NCI-H345 (cell line): ENCODE measurements around the gene ASZ1.
A peak's percentile ranks its signal among the peaks of the same experiment; 100 is the strongest.
"Not testable (repeated sequence)": the region's sequence is repeated elsewhere in the genome, so short reads cannot be mapped to it uniquely, and the experiment has no call there.

Experiments used
- DNase-seq: peaks from one replicate; lab custom pipeline; 2025; lab: John Stamatoyannopoulos, UW

Gene ASZ1

GRCh38 chr7:117427258-117427701 lies at the start of gene ASZ1:
ASZ1 (minus strand) TSS chr7:117427493; CDS start chr7:117427460, 33 bp downstream.
- no peak for DNase-seq

GRCh38 chr7:117476557-117477215 lies 49.4 kb upstream of the ASZ1 start:
- no peak for DNase-seq

- no peak for DNase-seq
Measured at GRCh38 chr7:117472335-117472734, 45.0 kb upstream of the ASZ1 start.

- peak; percentile 59 for DNase-seq
Measured at GRCh38 chr7:117470777-117471176, 43.5 kb upstream of the ASZ1 start.

- DNase-seq, result no peak
Measured at GRCh38 chr7:117468174-117468573, 40.9 kb upstream of the ASZ1 start.

GRCh38 chr7:117460815-117461214 lies 33.5 kb upstream of the ASZ1 start:
- DNase-seq, result not testable (repeated sequence)

GRCh38 chr7:117459735-117460134 lies 32.4 kb upstream of the ASZ1 start:
- DNase-seq, result no peak

- peak; percentile 23 for DNase-seq
Measured at GRCh38 chr7:117458977-117459583, 31.8 kb upstream of the ASZ1 start.

GRCh38 chr7:117448655-117449054 lies 21.4 kb upstream of the ASZ1 start:
- DNase-seq, result no peak

GRCh38 chr7:117446220-117446815 lies 19.0 kb upstream of the ASZ1 start:
- no peak for DNase-seq

GRCh38 chr7:117445206-117445605 lies 17.9 kb upstream of the ASZ1 start:
- no peak for DNase-seq

- no peak for DNase-seq
Measured at GRCh38 chr7:117444646-117445045, 17.4 kb upstream of the ASZ1 start.

- no peak for DNase-seq
Measured at GRCh38 chr7:117435475-117436043, 8.3 kb upstream of the ASZ1 start.

- DNase-seq, result no peak
Measured at GRCh38 chr7:117424090-117424829, 3.0 kb downstream of the ASZ1 start.

- DNase-seq, result not testable (repeated sequence)
Measured at GRCh38 chr7:117414591-117414990, 12.7 kb downstream of the ASZ1 start.

GRCh38 chr7:117412946-117413559 lies 14.2 kb downstream of the ASZ1 start:
- DNase-seq, result no peak

- DNase-seq, result no peak
Measured at GRCh38 chr7:117412390-117412789, 14.9 kb downstream of the ASZ1 start.

GRCh38 chr7:117411539-117411938 lies 15.8 kb downstream of the ASZ1 start:
- DNase-seq, result no peak

- no peak for DNase-seq
Measured at GRCh38 chr7:117408831-117409230, 18.5 kb downstream of the ASZ1 start.

- DNase-seq, result no peak
Measured at GRCh38 chr7:117405519-117405918, 21.8 kb downstream of the ASZ1 start.

GRCh38 chr7:117403737-117404136 lies 23.6 kb downstream of the ASZ1 start:
- DNase-seq, result no peak

- no peak for DNase-seq
Measured at GRCh38 chr7:117402109-117402508, 25.2 kb downstream of the ASZ1 start.
